Peyer's patch (tissue), 4 donors: ENCODE measurements around the gene OR10A4.

ENCODE experiments used
- CTCF ChIP-seq, 6 experiments: fragments of 450-650 bp in 4 of 6; fragments of 200-600 bp in 2 of 6; sonication (generic) in 1 of 6; IDR thresholded peaks; one replicate each; pipeline ENCODE4 v1.5.1; 2017 to 2019; ENCODE audit warnings: antibody characterized with exemption in 6 of 6, mild to moderate bottlenecking in 3 of 6, moderate library complexity in 1 of 6
- POLR2A ChIP-seq, 2 donors: fragments of 450-650 bp; IDR thresholded peaks; one replicate each; pipeline ENCODE4 v1.5.1; 2017; ENCODE audit warnings: antibody characterized with exemption in 2 of 2, mild to moderate bottlenecking in 2 of 2, moderate library complexity in 2 of 2

DNA sequence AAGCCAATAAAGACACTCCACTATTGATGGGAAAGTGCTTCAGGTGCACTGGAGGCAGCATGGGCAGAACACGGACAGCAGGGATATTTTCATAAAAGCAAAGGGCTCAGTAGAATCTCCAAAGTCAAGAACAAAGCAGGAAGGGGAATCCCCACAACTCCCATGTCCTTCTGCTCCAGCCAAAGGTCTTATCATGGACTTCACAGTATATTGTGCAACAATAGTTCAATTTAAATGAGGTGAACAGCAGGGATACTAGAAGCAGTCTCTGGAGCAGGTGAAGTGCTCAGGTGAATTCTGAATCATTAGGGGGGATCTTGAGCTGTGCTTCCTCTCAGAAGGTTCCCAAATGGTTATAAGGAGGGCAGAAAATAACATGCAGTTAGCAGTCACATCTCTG lies 22.5 kb downstream of the OR10A4 start:
- TF ChIP-seq CTCF (IDR thresholded peaks at IDR 0.05) (no peak), POLR2A (IDR thresholded peaks at IDR 0.05) (no peak)
